Cardiac muscle cell (in vitro differentiated cells and primary cell): ENCODE measurements around the gene FCER2. TPM values are rescaled to one million over a fixed set of nuclear protein-coding genes. Genes with fewer than 3 reads are reported as not detected.

Source experiments
- DNase-seq, 2 donors: peaks; one replicate each; pipeline versions ENCODE4 v3.0.0 to v3.0.0-alpha.2; 2010 to 2017; ENCODE audit warnings: low read depth in 1 of 2, low spot score in 1 of 2
- H3K27ac ChIP-seq: fragments of 200-600 bp; sonication (generic); 2 replicates; pipeline ENCODE4 v1.5.1; 2016
- H3K27me3 ChIP-seq: fragments of 200-600 bp; sonication (generic); 2 replicates; pipeline ENCODE4 v1.6.0; 2016; ENCODE audit warnings: control low read depth
- H3K36me3 ChIP-seq: fragments of 200-600 bp; sonication (generic); 2 replicates; pipeline ENCODE4 v1.5.1; 2016; ENCODE audit warnings: control low read depth
- H3K4me1 ChIP-seq: fragments of 200-600 bp; sonication (generic); 2 replicates; pipeline ENCODE4 v1.8.1; 2017; ENCODE audit warnings: low read depth, mild to moderate bottlenecking, mixed run types
- H3K4me3 ChIP-seq: fragments of 200-600 bp; sonication (generic); 2 replicates; pipeline ENCODE4 v1.5.1; 2016; ENCODE audit warnings: mild to moderate bottlenecking
- H3K9me3 ChIP-seq: fragments of 200-600 bp; sonication (generic); 2 replicates; pipeline ENCODE4 v1.5.1; 2017; ENCODE audit warnings: low read depth, mild to moderate bottlenecking, control low read depth
- polyA plus RNA-seq: library from polyadenylated mRNA; unstranded; fragments of >200 nt; fragmentation: Nextera tagmentation; extraction: Ambion mirVana; gene quantifications from 2 replicates; pipeline ENCODE4 v1.2.1, GENCODE V29; 2016
- total RNA-seq: library from RNA; depleted of rRNA; stranded (reverse); fragments of >200 nt; gene quantifications from 2 replicates; pipeline ENCODE4 v1.2.3, GENCODE V29; 2016
- TF ChIP-seq, protein P1 (sequence below): IDR thresholded peaks from 2 replicates; pipeline ENCODE4 v1.5.1; 2012; ENCODE audit warnings: low read depth, mild to moderate bottlenecking, low read length

FCER2 gene
- total and polyA plus RNA-seq, 2 experiments from 2014 or later: not detected

DNA sequence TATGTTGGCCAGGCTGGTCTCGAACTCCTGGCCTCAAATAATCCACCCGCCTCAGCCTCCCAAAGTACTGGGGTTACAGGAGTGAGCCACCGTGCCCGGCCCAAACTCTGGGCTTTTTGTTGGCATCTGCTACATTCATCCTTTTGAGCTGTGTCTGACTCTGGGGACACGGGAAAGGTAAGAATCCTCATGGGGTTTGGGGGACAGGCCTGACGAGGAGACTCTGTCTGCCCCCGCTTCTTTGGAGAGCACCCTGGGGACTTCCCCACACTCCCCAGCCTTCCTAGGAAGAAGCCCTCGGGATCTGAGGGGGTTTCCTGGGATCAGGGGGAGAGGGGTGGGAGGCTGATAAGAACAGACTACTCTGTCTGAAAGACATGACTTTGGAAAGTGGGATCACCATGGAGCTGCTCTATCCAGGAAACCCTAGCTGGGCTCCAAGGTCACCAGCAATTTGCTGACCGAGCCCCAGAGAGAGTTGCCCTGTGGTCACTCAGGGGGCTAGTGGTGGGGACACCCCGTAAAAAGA lies 8.1 kb upstream of the FCER2 start:
- Histone ChIP-seq H3K9me3 (no peaks in the 10 kb centered on the region), H3K27me3 (no peaks in the 10 kb centered on the region), H3K4me3 (no peak overlapping the region), H3K4me1 (no peaks in the 10 kb centered on the region), H3K36me3 (no peaks in the 10 kb centered on the region), H3K27ac (no peak overlapping the region)
- TF ChIP-seq, protein P1, sequence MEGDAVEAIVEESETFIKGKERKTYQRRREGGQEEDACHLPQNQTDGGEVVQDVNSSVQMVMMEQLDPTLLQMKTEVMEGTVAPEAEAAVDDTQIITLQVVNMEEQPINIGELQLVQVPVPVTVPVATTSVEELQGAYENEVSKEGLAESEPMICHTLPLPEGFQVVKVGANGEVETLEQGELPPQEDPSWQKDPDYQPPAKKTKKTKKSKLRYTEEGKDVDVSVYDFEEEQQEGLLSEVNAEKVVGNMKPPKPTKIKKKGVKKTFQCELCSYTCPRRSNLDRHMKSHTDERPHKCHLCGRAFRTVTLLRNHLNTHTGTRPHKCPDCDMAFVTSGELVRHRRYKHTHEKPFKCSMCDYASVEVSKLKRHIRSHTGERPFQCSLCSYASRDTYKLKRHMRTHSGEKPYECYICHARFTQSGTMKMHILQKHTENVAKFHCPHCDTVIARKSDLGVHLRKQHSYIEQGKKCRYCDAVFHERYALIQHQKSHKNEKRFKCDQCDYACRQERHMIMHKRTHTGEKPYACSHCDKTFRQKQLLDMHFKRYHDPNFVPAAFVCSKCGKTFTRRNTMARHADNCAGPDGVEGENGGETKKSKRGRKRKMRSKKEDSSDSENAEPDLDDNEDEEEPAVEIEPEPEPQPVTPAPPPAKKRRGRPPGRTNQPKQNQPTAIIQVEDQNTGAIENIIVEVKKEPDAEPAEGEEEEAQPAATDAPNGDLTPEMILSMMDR: no peak
- DNase-seq: no peak

DNA sequence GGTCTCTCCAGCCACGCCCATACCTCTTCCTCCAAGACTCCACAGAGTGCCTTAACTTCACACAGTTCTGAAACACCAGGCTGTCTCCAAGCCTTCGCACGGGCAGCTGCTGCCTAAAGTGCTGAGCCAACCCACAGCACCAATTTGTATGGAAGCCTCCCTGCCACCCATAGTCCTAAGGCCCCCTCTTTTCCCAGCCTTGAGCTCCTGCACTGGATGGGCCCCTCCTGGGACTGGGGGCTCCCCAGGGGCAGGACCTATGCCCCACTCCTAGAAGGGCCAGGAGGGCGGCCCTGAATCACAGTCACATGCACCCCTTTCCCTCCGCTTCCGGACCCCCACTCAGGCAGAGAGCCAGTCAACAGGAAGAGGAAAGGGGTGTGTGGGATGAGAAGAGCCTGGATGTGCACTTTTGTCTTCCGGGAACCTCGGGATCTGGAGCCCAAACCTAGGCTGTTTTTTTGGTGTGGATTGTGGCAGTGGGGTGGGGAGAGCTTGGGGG lies 5.1 kb upstream of the FCER2 start:
- no peaks in the 10 kb centered on the region for H3K27me3 ChIP-seq
- H3K4me1 ChIP-seq: no peaks in the 10 kb centered on the region
- H3K27ac ChIP-seq: no peak overlapping the region
- H3K36me3 ChIP-seq: no peaks in the 10 kb centered on the region
- no peak for DNase-seq
- H3K4me3 ChIP-seq: no peak overlapping the region
- H3K9me3 ChIP-seq: no peaks in the 10 kb centered on the region
- TF ChIP-seq, protein P1: no peak

- DNase-seq: no peak
- Histone ChIP-seq H3K4me1 (no peaks in the 10 kb centered on the region), H3K27ac (no peak overlapping the region), H3K9me3 (no peaks in the 10 kb centered on the region), H3K36me3 (no peaks in the 10 kb centered on the region), H3K27me3 (no peaks in the 10 kb centered on the region), H3K4me3 (no peak overlapping the region)
- TF ChIP-seq, protein P1: no peak
Measured at GRCh38 chr19:7706188-7706954, 4.4 kb upstream of the FCER2 start.

- no peak for DNase-seq
- Histone ChIP-seq H3K4me3 (no peak overlapping the region), H3K27me3 (no peaks in the 10 kb centered on the region), H3K9me3 (no peaks in the 10 kb centered on the region), H3K36me3 (no peaks in the 10 kb centered on the region), H3K27ac (no peak overlapping the region), H3K4me1 (no peaks in the 10 kb centered on the region)
- TF ChIP-seq, protein P1: no peak
Measured at GRCh38 chr19:7705387-7706187, 3.7 kb upstream of the FCER2 start.

DNA sequence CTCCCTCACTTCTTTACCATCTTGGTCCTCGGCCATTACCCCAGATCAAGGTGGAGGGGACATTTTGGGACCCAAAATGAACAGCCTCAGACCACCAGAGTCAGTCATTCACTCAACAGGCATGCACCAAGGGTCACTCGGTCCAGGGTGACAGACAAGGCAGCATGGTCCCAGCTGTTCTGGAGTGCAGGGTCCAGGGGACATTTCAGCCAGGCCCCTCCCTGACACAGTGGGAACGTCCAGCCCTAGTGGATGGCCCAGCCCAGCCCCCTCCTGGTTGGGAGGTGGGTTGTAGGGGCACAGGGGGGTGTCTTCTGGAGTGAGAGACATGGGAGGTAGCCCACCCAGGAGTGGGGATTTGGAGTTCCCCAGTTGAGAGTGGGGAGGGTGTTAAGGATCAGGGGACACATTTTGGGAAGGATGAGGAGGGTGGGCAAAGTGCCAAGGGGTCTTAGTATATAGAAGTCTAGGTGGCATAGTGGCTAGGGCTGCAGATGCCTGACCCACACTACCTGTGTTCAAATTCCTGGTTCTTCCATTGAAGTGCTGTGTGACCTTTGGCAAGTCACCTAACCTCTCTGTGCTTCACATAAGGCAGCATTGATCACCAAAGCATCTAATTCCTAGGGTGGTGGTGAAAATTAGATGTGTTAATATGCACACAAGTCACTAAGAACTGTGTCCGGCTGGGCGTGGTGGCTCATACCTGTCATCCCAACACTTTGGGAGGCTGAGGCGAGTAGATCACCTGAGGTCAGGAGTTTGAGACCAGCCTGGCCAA lies 2.5 kb upstream of the FCER2 start:
- Histone ChIP-seq H3K4me1 (no peaks in the 10 kb centered on the region), H3K9me3 (no peaks in the 10 kb centered on the region), H3K27ac (no peak overlapping the region), H3K27me3 (no peaks in the 10 kb centered on the region), H3K36me3 (no peaks in the 10 kb centered on the region), H3K4me3 (no peak overlapping the region)
- no peak for DNase-seq
- TF ChIP-seq, protein P1: no peak
